ENCODE data around the gene NDST3.
"Not testable (repeated sequence)": the region's sequence is repeated elsewhere in the genome, so short reads cannot be mapped to it uniquely, and the experiment has no call there.

Gene NDST3

GRCh38 chr4:118190903-118191302 lies 156.6 kb downstream of the NDST3 start:
- no peak for DNase-seq

GRCh38 chr4:118193421-118193820 lies 159.1 kb downstream of the NDST3 start:
- DNase-seq: no peak

GRCh38 chr4:118206627-118207026 lies 172.3 kb downstream of the NDST3 start:
- DNase-seq: no peak

- no peak for DNase-seq
Measured at GRCh38 chr4:118213101-118213500, 178.8 kb downstream of the NDST3 start.

- no peak for DNase-seq
Measured at GRCh38 chr4:118215826-118216225, 181.5 kb downstream of the NDST3 start.

- no peak for DNase-seq
Measured at GRCh38 chr4:118221227-118221800, 187.0 kb downstream of the NDST3 start.

- DNase-seq: peak; percentile 7
Measured at GRCh38 chr4:118224243-118224829, 190.1 kb downstream of the NDST3 start.

GRCh38 chr4:118225511-118225910 lies 191.2 kb downstream of the NDST3 start:
- DNase-seq: no peak

- DNase-seq: no peak
Measured at GRCh38 chr4:118226311-118227010, 192.2 kb downstream of the NDST3 start.

GRCh38 chr4:118235566-118236120 lies 201.4 kb downstream of the NDST3 start:
- no peak for DNase-seq

GRCh38 chr4:118237531-118237930 lies 203.2 kb downstream of the NDST3 start:
- no peak for DNase-seq

- no peak for DNase-seq
Measured at GRCh38 chr4:118249890-118250289, 215.6 kb downstream of the NDST3 start.

GRCh38 chr4:118254368-118254767 lies 220.1 kb downstream of the NDST3 start:
- DNase-seq: no peak

- DNase-seq: no peak
Measured at GRCh38 chr4:118259111-118259510, 224.8 kb downstream of the NDST3 start.

- DNase-seq: no peak
Measured at GRCh38 chr4:118260309-118260708, 226.0 kb downstream of the NDST3 start.

GRCh38 chr4:118264096-118264495 lies 229.8 kb downstream of the NDST3 start:
- DNase-seq: no peak

- DNase-seq: no peak
Measured at GRCh38 chr4:118265312-118266144, 231.2 kb downstream of the NDST3 start.

GRCh38 chr4:118266145-118266496 lies 231.8 kb downstream of the NDST3 start:
- DNase-seq: not testable (repeated sequence)

- no peak for DNase-seq
Measured at GRCh38 chr4:118268780-118269179, 234.5 kb downstream of the NDST3 start.

GRCh38 chr4:118270492-118270891 lies 236.2 kb downstream of the NDST3 start:
- peak; percentile 31 for DNase-seq

- no peak for DNase-seq
Measured at GRCh38 chr4:118271788-118272187, 237.5 kb downstream of the NDST3 start.

- no peak for DNase-seq
Measured at GRCh38 chr4:118273642-118274041, 239.4 kb downstream of the NDST3 start.

- no peak for DNase-seq
Measured at GRCh38 chr4:118276580-118276979, 242.3 kb downstream of the NDST3 start.
